Parathyroid adenoma (tissue), 2 donors: ENCODE data around the gene CTNNAL1.

Experiments
- H2AFZ ChIP-seq: fragments of 300-600 bp; sonication (generic); one replicate; pipeline ENCODE4 v1.7.0; 2017; ENCODE audit warnings: antibody characterized with exemption, mild to moderate bottlenecking
- H3K27ac ChIP-seq: fragments of 300-600 bp; sonication (generic); one replicate; pipeline ENCODE4 v1.7.0; 2017
- H3K27me3 ChIP-seq: fragments of 300-600 bp; sonication (generic); one replicate; pipeline ENCODE4 v1.7.0; 2017; ENCODE audit warnings: low read length; ENCODE audit not compliant: control insufficient read depth, insufficient read depth
- H3K36me3 ChIP-seq: fragments of 300-600 bp; sonication (generic); one replicate; pipeline ENCODE4 v1.7.0; 2017; ENCODE audit warnings: low read length; ENCODE audit not compliant: control insufficient read depth, insufficient read depth
- H3K4me1 ChIP-seq: fragments of 300-600 bp; sonication (generic); one replicate; pipeline ENCODE4 v1.7.0; 2017; ENCODE audit warnings: control low read depth
- H3K4me2 ChIP-seq: fragments of 300-600 bp; sonication (generic); one replicate; pipeline ENCODE4 v1.7.0; 2017; ENCODE audit warnings: low read length
- H3K4me3 ChIP-seq: fragments of 300-600 bp; sonication (generic); one replicate; pipeline ENCODE4 v1.7.0; 2017; ENCODE audit warnings: low read depth, low read length
- H3K79me2 ChIP-seq: fragments of 300-600 bp; sonication (generic); one replicate; pipeline ENCODE4 v1.7.0; 2017; ENCODE audit warnings: control low read depth
- H3K9ac ChIP-seq: fragments of 300-600 bp; sonication (generic); one replicate; pipeline ENCODE4 v1.7.0; 2017; ENCODE audit warnings: mild to moderate bottlenecking
- H3K9me3 ChIP-seq: fragments of 300-600 bp; sonication (generic); one replicate; pipeline ENCODE4 v1.7.0; 2017; ENCODE audit warnings: low read length; ENCODE audit not compliant: control insufficient read depth
- CTCF ChIP-seq: fragments of 300-600 bp; sonication (generic); IDR thresholded peaks from one replicate; pipeline ENCODE4 v1.7.0; 2017; ENCODE audit warnings: antibody characterized with exemption, mild to moderate bottlenecking
- donor health status: primary hyperparathyroidism.

Gene CTNNAL1

GRCh38 chr9:108897324-108898096 lies 115.8 kb downstream of the CTNNAL1 start:
- no peaks in the 10 kb centered on the region for H3K36me3 ChIP-seq
- H2AFZ ChIP-seq = no peak overlapping the region
- TF ChIP-seq CTCF = no peak
- no peak overlapping the region for H3K9ac ChIP-seq
- no peak overlapping the region for H3K4me2 ChIP-seq
- H3K4me3 ChIP-seq = no peak overlapping the region
- H3K4me1 ChIP-seq = no peaks in the 10 kb centered on the region
- no peak overlapping the region for H3K27ac ChIP-seq
- H3K9me3 ChIP-seq = no peaks in the 10 kb centered on the region
- H3K27me3 ChIP-seq = no peaks in the 10 kb centered on the region
- H3K79me2 ChIP-seq = no peaks in the 10 kb centered on the region

GRCh38 chr9:108894225-108894997 lies 118.9 kb downstream of the CTNNAL1 start:
- no peak overlapping the region for H3K4me3 ChIP-seq
- no peaks in the 10 kb centered on the region for H3K36me3 ChIP-seq
- no peak overlapping the region for H2AFZ ChIP-seq
- no peaks in the 10 kb centered on the region for H3K4me1 ChIP-seq
- no peak overlapping the region for H3K27ac ChIP-seq
- H3K4me2 ChIP-seq = no peak overlapping the region
- H3K9ac ChIP-seq = no peak overlapping the region
- TF ChIP-seq CTCF = no peak
- no peaks in the 10 kb centered on the region for H3K79me2 ChIP-seq
- H3K9me3 ChIP-seq = no peaks in the 10 kb centered on the region
- no peaks in the 10 kb centered on the region for H3K27me3 ChIP-seq
